ENCODE measurements around the gene DHH. TPM values are rescaled to one million over a fixed set of nuclear protein-coding genes. Genes with fewer than 3 reads are reported as not detected.

The DHH gene
- total and polyA plus RNA-seq, 9 of the 15 experiments (the other 6 are each of a cell fraction or from before 2014, with no cell fraction given) = 0.07 to 2.6 (median 0.54) TPM

GRCh38 chr12:49138587-49138986 lies 44.0 kb upstream of the DHH start (continued):
- no peak for TF ChIP-seq YY1 (IDR thresholded peaks at IDR 0.05; ENCODE audit: borderline replicate concordance in 1 of 3, control insufficient read depth in 1 of 3, extremely low read depth in 1 of 3, insufficient read depth in 3 of 3, insufficient read length in 1 of 3, insufficient replicate concordance in 2 of 3, low read depth in 1 of 3, low read length in 2 of 3)
- TF ChIP-seq CUX1 (CRISPR knock-in tag; IDR thresholded peaks at IDR 0.05) = no peak
- no peak for TF ChIP-seq DACH1 (IDR thresholded peaks at IDR 0.05; ENCODE audit: partially characterized antibody)
- no peak for TF ChIP-seq SLC30A9 (CRISPR knock-in tag; IDR thresholded peaks at IDR 0.05)
- no peak for TF ChIP-seq ZBTB2 (IDR thresholded peaks at IDR 0.05)
- no peak for TF ChIP-seq ZNF384 (IDR thresholded peaks at IDR 0.05; ENCODE audit: low read depth, low read length)
- TF ChIP-seq ZNF551 (CRISPR knock-in tag; IDR thresholded peaks at IDR 0.05) = no peak
- TF ChIP-seq L3MBTL2 (IDR thresholded peaks at IDR 0.05) = peak; percentile 35; the same call in 1 of the 2 replicates
- TF ChIP-seq NCOA4 (IDR thresholded peaks at IDR 0.05; ENCODE audit: partially characterized antibody) = no peak
- no peak for TF ChIP-seq ZNF165 (CRISPR knock-in tag; IDR thresholded peaks at IDR 0.05; ENCODE audit: borderline replicate concordance)
- TF ChIP-seq PBX2 (CRISPR knock-in tag; IDR thresholded peaks at IDR 0.05; ENCODE audit: low read depth) = no peak
- TF ChIP-seq PBX2 (tag; conservative IDR thresholded peaks at IDR 0.05; ENCODE audit: low read depth) = no peak
- no peak for TF ChIP-seq HEY1 (CRISPR knock-in tag; IDR thresholded peaks at IDR 0.05; ENCODE audit: borderline replicate concordance)
- no peak for TF ChIP-seq ZNF134 (CRISPR knock-in tag; conservative IDR thresholded peaks at IDR 0.05)
- TF ChIP-seq BCLAF1 (IDR thresholded peaks at IDR 0.05; ENCODE audit: borderline replicate concordance in 1 of 2, control insufficient read depth in 1 of 2, low read depth in 2 of 2, low read length in 1 of 2) = no peak
